ENCODE results near the gene TRAPPC6A.

The TRAPPC6A gene

DNA sequence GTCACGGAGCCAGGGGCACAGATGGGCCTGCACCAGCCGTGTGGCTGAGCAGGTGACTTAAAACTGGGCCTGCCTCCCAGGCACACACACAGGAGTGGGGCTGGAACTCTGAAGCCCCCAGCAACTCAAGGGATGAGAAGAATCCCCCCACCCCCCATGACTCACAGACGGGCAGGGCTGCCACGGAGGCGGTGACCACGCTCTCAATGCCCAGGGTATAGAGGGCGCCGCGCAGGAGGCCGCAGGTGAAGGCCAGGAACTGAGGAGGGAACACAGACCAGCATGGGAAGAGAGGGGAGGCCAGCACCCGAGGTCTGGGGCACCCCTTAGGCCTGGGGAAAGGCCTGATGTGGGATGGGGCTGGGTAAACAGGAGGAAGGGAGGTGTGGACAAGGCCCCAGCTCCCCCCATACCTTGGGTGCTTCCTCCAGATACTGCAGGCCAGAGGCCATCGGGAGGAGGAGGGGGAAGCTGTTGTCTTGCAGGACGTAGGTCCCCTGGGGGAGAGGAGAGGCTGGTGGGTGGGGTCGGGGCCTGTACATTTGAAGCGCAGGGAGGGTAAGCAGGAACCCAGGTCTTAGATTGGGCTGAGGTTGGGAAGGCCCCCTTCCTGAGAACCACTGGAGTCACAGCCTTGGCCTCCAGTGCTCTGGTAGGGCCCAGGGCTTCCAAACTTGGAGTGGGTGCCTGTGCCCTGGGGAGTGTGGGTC is 14.1 kb downstream of the TRAPPC6A start:
- Mint-ChIP-seq H3K36me3 (ENCODE audit: low read depth) (peaks cover 4% of the 10 kb centered on the region), H3K4me3 (no peak overlapping the region), H3K27ac (no peak overlapping the region), H3K27me3 (peaks cover 43% of the 10 kb centered on the region), H3K4me1 (ENCODE audit: low read depth) (peaks cover 16% of the 10 kb centered on the region), H3K9me3 (no peaks in the 10 kb centered on the region)
- intact Hi-C loops (cut with micrococcal nuclease), result no loop called here

DNA sequence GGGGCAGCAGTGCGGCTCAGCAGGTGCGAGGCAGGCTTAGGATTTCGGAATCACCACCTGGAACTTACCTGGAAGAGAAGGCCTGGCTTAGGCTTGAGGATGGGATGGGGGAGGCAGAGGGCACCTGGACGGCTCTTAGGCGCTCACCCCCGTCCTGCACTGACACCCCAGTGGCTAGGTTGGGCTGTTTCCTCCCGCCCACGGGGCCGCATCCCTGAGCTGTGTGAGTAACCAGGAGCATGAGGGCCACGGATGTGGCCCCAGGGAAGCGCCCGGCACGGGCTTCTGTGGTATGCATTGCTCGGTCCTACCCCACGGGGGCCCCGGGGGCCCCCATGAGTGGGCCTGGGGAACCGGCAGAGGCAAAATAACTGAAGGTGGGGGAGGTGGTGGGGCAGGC is 14.9 kb downstream of the TRAPPC6A start:
- H3K27me3 Mint-ChIP-seq, result peaks cover 51% of the 10 kb centered on the region
- no peak overlapping the region for H3K27ac Mint-ChIP-seq
- H3K36me3 Mint-ChIP-seq (ENCODE audit: low read depth), result no peaks in the 10 kb centered on the region
- H3K9me3 Mint-ChIP-seq, result no peaks in the 10 kb centered on the region
- H3K4me1 Mint-ChIP-seq (ENCODE audit: low read depth), result peaks cover 16% of the 10 kb centered on the region
- H3K4me3 Mint-ChIP-seq, result no peak overlapping the region
- intact Hi-C loops (cut with micrococcal nuclease), result no loop called here

DNA sequence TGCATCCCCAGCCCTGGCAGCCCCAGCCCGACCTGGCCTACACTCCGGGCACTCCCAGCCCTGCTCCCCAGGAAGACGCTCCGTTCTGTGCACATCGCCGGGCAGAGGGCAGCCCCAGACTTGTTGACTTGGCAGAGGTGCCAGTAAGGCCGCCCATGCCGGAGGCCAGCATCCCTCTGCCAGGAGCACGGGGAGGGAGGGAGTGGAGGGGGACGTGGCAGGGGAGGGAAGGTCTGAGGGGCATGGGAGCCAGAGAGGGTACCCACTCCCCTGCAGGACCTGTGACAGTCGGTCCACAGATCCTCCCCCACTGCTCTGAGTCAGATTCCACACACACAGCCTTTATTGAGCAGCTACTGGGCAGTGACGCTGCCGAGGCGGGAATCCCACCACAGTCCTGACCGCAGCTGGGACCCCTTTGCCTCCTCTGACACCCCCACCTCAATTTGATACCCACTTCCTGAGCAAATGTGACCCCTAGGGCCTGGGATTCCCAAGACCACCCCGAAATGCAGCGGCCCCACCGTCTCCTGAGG is 15.4 kb downstream of the TRAPPC6A start:
- no peaks in the 10 kb centered on the region for H3K36me3 Mint-ChIP-seq (ENCODE audit: low read depth)
- intact Hi-C loops (cut with micrococcal nuclease), result no loop called here
- H3K9me3 Mint-ChIP-seq, result no peaks in the 10 kb centered on the region
- peaks cover 54% of the 10 kb centered on the region for H3K27me3 Mint-ChIP-seq
- peaks cover 16% of the 10 kb centered on the region for H3K4me1 Mint-ChIP-seq (ENCODE audit: low read depth)
- H3K4me3 Mint-ChIP-seq, result no peak overlapping the region
- H3K27ac Mint-ChIP-seq, result no peak overlapping the region

DNA sequence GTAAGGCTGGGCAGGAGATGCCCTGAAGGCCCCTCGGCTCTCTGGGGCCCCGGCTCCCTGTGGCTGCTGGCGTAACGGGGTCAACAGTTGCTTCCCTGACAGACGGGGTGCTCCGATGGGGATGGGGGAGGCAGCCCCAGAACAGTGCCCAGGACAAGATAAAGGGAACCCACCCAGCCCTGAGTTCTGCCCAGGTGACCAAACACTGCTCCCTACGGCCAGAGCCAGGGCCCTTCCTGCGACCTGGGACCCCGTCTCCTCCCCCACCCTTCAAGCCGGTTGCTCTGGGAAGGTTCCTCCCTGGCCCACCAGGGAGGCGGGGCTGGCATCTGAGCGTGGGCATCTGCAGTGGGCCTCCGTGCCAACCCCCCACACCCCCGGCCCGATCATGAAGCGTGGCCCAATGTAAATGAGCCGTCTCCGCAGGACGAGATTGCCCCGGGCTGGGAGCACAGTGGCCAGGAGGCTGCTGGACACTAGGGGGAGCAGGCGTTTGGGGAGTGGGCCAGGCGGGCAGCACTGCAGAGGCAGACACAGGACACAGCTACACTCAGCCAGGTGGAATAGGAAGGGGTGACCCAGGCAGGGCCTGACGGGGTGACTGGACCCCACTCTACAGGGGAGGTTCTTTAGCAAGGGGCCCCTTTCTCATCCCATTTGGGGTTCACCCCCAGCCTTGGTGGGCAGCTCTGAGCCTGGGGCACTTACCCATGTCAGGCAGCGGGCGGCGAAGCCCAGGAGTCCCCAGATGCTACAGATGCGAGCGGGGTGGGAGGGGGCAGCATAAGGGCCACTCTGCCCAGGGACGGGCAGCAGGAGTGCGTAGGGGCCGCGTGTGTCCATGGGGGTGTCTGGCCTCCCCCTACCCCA is 16.1 kb downstream of the TRAPPC6A start:
- Mint-ChIP-seq H3K4me1 (ENCODE audit: low read depth) (peaks cover 16% of the 10 kb centered on the region), H3K36me3 (ENCODE audit: low read depth) (no peaks in the 10 kb centered on the region), H3K9me3 (no peaks in the 10 kb centered on the region), H3K27ac (no peak overlapping the region), H3K4me3 (no peak overlapping the region), H3K27me3 (peaks cover 58% of the 10 kb centered on the region)
- intact Hi-C loops (cut with micrococcal nuclease), result no loop called here

DNA sequence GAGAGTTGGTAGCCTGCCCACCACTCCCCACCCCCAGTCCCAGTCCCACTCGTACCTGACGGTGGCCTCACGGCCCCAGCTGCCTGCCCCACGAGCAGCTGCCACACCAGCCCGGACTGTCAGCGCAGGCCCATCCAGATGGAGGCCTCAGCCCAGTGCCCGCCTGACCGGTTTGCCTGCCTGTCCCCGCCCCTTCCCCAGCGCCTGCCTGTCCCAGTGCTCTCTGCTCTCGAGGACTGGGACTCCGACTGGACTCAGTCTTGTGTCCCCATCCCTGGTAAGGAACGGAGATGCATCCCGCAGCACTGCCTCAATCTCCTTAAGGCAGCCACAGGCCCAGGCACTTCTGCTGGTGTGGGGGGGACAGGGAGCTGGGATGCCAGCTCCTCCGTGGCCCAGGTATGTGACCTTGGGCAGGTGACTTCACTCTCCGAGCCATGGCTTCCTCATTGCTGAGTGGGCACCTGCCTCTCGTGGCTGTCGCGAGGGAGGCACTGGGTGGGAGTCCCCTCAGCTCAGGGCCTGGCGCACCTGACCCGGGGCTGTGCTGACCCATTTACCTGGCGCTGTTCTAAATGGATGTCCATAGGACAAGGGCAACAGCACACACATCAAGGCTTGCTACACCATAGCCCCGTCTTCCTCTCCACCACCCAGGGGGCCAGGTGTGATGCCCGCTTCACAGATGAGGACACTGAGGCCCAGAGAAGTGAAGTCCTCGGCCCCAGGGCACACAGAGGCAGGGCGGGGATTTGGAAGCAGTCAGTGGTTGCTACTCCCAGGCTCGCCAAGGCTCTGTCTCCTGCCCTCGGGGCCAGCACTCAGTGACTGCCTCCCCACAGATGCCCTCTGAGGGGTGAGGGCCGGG is 16.9 kb downstream of the TRAPPC6A start, which contains the start of gene NKPD1:
Gene NKPD1 (minus strand): TSS at position 113 of the 868 bp plus-strand sequence. CDS start 832 bp downstream, outside the sequence.
- peaks cover 16% of the 10 kb centered on the region for H3K4me1 Mint-ChIP-seq (ENCODE audit: low read depth)
- H3K27me3 Mint-ChIP-seq, result peaks cover 65% of the 10 kb centered on the region
- no peaks in the 10 kb centered on the region for H3K9me3 Mint-ChIP-seq
- H3K4me3 Mint-ChIP-seq, result no peak within 1 kb of the TSS
- no peaks in the 10 kb centered on the region for H3K36me3 Mint-ChIP-seq (ENCODE audit: low read depth)
- no peak within 1 kb of the TSS for H3K27ac Mint-ChIP-seq
- intact Hi-C loops (cut with micrococcal nuclease), result no loop called here

DNA sequence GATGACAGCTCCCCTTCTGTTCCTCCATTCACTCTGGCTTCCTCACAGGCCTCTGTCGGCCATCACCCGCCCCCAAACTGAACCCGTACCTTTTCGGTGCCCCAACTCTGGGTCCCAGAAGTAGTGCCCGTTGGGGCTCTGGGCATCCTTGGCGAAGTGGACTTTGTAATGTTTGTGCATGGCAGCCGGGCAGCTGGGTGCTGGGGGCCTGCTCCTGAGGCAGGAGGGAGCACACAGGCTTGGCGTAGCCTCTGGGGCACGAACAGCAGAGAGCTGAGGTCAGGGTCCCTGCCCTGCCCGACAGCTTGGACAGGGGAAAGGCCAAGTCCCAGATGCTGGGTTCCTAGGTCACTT is 18.1 kb downstream of the TRAPPC6A start:
- H3K4me3 Mint-ChIP-seq, result no peak overlapping the region
- no peaks in the 10 kb centered on the region for H3K9me3 Mint-ChIP-seq
- H3K36me3 Mint-ChIP-seq (ENCODE audit: low read depth), result no peaks in the 10 kb centered on the region
- intact Hi-C loops (cut with micrococcal nuclease), result no loop called here
- H3K27me3 Mint-ChIP-seq, result peaks cover 73% of the 10 kb centered on the region
- peaks cover 16% of the 10 kb centered on the region for H3K4me1 Mint-ChIP-seq (ENCODE audit: low read depth)
- H3K27ac Mint-ChIP-seq, result no peak overlapping the region

DNA sequence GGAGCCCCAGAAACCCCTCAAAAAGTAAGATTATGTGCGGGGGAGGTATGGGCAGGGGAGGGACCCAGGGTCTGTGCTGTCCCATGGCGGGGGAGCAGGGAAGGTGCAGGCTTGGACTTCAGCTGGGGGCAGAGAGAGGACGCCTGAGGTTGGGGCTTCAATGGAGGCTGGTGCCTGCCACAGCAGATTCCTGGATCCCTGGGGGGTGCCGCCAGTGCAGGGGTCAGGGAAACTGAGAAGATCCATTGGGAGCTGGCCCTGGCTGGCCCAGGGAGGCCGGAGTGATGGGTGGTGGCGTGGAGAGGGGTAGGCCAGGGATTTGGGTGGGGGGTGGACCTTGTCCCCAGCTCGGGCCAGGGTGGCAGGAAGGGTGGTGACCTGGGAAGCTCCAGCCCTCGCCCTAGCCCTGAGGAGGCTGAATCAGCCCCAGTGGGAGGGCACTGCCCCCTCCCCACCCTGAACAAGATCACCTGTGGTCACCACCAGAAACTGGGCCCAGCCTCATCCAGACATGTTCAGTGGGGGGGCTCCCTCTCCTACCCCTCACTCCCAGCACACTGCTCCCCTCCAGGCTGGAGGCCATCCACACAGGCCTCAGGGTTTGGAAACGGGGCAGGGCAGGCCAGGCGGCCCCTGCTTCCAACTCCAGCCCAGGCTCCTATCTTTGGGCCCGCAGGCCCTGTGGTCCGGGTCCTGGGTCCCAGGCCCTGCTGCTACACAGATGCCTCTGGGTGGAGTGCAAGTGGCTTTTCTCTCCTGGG is 18.6 kb downstream of the TRAPPC6A start:
- no peak overlapping the region for H3K4me3 Mint-ChIP-seq
- H3K9me3 Mint-ChIP-seq, result no peaks in the 10 kb centered on the region
- H3K27me3 Mint-ChIP-seq, result peaks cover 78% of the 10 kb centered on the region
- intact Hi-C loops (cut with micrococcal nuclease), result no loop called here
- H3K36me3 Mint-ChIP-seq (ENCODE audit: low read depth), result no peaks in the 10 kb centered on the region
- peaks cover 12% of the 10 kb centered on the region for H3K4me1 Mint-ChIP-seq (ENCODE audit: low read depth)
- no peak overlapping the region for H3K27ac Mint-ChIP-seq

DNA sequence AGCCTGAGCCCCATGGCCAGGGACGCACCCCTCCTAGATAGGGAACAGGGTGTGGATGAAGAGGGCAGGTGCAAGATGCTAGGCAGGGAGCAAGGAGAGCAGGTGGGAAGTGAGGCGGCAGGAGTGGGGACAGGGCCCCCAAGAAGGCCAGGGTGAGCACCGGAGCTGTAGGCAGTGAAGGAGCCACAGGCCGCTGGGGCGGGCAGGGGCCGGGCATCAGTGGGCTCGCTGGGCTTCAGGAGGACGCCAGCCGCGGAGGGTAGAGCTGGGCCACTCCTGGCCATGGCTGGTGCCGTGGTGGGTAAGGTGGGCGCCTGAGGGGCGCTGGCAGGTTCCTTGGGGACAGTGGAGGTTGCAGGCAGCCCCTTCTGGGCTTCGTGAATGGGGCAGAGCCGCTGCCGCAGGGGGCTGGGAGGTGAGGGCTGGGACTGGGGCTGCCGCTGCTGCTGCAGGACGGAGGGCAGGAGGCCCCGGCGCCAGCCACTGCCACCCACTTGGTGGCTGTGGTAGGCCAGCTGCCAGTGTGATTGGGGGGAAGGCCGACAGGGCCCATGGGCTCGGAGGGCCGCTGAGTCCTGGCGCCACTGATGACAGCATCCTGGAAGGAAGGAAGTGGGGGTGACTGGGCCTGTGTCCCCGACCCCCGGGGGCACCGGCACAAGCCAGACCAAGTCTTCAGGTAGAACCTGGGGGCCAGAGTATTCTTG is 19.4 kb downstream of the TRAPPC6A start:
- intact Hi-C loops (cut with micrococcal nuclease), result no loop called here
- Mint-ChIP-seq H3K9me3 (no peaks in the 10 kb centered on the region), H3K36me3 (ENCODE audit: low read depth) (no peaks in the 10 kb centered on the region), H3K4me1 (ENCODE audit: low read depth) (peaks cover 12% of the 10 kb centered on the region), H3K4me3 (no peak overlapping the region), H3K27me3 (peaks cover 79% of the 10 kb centered on the region), H3K27ac (no peak overlapping the region)

DNA sequence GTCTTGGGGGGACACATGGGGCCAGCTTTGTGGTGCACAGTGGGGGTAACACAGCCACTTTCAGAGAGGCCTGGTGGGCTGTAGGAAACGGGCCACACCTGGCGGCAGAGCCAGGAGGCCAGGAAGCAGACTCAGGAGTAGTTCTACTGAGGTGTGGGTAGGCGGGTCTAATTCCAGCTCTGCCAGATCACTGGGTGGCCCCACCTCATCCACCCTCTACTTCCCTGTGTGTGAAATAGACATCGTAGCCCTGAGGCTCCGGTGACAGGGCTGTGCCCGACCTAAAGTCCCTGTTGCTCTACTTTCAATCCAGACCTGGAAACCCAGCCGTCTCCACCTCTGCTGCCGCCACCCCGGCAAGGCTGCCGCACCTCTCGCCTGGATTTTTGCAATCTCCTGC is 21.3 kb downstream of the TRAPPC6A start:
- intact Hi-C loops (cut with micrococcal nuclease), result no loop called here
- H3K27me3 Mint-ChIP-seq, result peaks cover 88% of the 10 kb centered on the region
- no peaks in the 10 kb centered on the region for H3K9me3 Mint-ChIP-seq
- no peak overlapping the region for H3K27ac Mint-ChIP-seq
- H3K4me3 Mint-ChIP-seq, result no peak overlapping the region
- no peaks in the 10 kb centered on the region for H3K36me3 Mint-ChIP-seq (ENCODE audit: low read depth)
- H3K4me1 Mint-ChIP-seq (ENCODE audit: low read depth), result peaks cover 28% of the 10 kb centered on the region

DNA sequence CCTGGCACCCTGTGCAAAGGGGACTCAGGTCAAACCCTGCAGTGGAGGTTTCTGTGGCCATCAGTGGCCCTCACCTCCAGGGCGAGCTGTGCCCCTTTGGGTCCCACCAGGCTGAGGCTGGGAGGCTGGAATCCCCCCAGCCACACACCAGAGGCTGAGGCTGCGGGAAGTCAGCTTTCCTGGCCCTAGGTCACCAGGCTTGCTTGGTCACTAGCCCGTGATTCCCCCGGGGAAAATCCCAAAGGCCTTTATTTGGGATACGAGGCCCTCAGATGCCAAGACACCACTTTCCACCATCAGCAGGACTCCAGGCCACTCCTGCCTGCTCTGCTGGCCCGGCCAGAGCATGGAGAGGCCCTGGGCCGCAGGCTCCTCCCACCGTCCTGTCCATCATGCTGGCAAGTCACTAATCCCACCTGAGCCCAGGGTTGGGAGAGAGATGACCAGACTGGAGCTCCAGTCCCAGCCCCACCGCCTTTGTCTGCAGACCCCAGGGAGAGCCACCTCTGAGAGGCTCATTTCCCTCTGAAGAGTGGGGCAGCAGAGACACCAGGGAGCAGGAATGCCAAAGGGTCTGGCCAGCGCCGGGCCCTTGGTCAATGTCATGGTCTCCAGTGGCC is 21.9 kb downstream of the TRAPPC6A start:
- Mint-ChIP-seq H3K9me3 (no peaks in the 10 kb centered on the region), H3K27me3 (peaks cover 88% of the 10 kb centered on the region), H3K4me3 (no peak overlapping the region), H3K4me1 (ENCODE audit: low read depth) (peaks cover 34% of the 10 kb centered on the region), H3K36me3 (ENCODE audit: low read depth) (no peaks in the 10 kb centered on the region), H3K27ac (no peak overlapping the region)
- intact Hi-C loops (cut with micrococcal nuclease), result no loop called here

DNA sequence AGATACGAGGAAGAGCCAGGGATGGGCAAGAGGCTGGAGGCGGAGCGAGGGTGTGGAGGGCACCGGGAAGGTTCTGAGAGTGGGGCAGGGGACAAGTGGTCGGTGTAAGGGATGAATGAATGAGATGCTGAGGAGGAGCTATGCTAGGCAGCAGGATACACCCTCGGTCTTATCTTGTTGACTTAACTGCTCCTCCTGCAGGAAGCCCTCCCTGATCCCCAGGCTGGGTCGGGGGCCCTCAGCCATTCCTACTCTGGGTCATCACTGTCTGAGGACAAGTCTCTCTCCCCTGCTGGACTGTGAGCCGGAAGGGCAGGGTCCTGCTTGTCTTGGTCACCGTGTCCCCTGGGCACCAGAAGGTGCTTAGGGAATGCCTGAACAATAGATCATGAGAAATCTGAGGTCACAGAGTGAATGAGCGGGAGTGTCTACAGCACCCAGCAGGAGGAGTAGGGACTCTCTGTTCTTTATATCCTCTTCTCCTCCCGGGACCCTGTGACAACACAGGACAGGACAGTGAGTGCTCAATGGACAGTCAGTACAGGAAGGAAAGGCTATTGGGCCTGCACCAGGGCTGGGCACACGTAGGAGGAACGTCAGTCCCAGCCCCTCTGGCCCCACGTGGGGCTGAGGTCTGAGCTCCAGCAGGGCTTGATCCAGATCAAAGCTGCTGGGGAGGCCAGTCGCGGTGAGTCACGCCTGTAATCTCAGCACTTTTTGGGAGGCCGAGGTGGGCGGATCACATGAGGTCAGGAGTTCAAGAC is 23.8 kb downstream of the TRAPPC6A start:
- peaks cover 83% of the 10 kb centered on the region for H3K27me3 Mint-ChIP-seq
- intact Hi-C loops (cut with micrococcal nuclease), result no loop called here
- peaks cover 42% of the 10 kb centered on the region for H3K4me1 Mint-ChIP-seq (ENCODE audit: low read depth)
- no peaks in the 10 kb centered on the region for H3K36me3 Mint-ChIP-seq (ENCODE audit: low read depth)
- H3K4me3 Mint-ChIP-seq, result peak overlapping the region; percentile 31
- H3K9me3 Mint-ChIP-seq, result no peaks in the 10 kb centered on the region
- no peak overlapping the region for H3K27ac Mint-ChIP-seq

Data from dendritic cell treated with granulocyte-macrophage colony-stimulating factor and Interleukin-4, amounts not matched to agents 40 ng/mL and 50 ng/mL, for 4 days (primary cell).